Gastroesophageal sphincter (tissue), 4 donors: ENCODE data around the gene COMP. TPM values are rescaled to one million over a fixed set of nuclear protein-coding genes. Genes with fewer than 3 reads are reported as not detected.
A peak's percentile ranks its signal among the peaks of the same experiment; 100 is the strongest.

Experiments
- ATAC-seq: fragments of 150-250 bp; one replicate; pipeline ENCODE4 v1.9.1; 2016; ENCODE audit warnings: mild to moderate bottlenecking, moderate library complexity
- H3K27ac ChIP-seq, 4 donors: fragments of 200-600 bp; sonication (generic) in 3 of 4; 1 replicate in 3 of 4; 2 replicates in 1 of 4; pipeline ENCODE4 v1.5.1; 2016 to 2019
- H3K27me3 ChIP-seq: fragments of 200-600 bp; sonication (generic); one replicate; pipeline ENCODE4 v1.5.1; 2019
- H3K36me3 ChIP-seq, 2 donors: fragments of 200-600 bp; sonication (generic); one replicate each; pipeline ENCODE4 v1.5.1; 2019; ENCODE audit warnings: control low read depth in 1 of 2
- H3K4me1 ChIP-seq, 3 donors: fragments of 200-600 bp; sonication (generic); 1 replicate in 2 of 3; 2 replicates in 1 of 3; pipeline ENCODE4 v1.5.1; 2016 to 2019; ENCODE audit warnings: control low read depth in 2 of 3
- H3K4me3 ChIP-seq, 2 donors: fragments of 200-600 bp; sonication (generic); one replicate each; pipeline ENCODE4 v1.5.1; 2019; ENCODE audit warnings: mild to moderate bottlenecking in 1 of 2, moderate library complexity in 1 of 2
- H3K9me3 ChIP-seq, 3 donors: fragments of 200-600 bp; sonication (generic); one replicate each; pipeline ENCODE4 v1.5.1; 2017 to 2019; ENCODE audit warnings: control low read depth in 2 of 3
- EP300 ChIP-seq: sonication (generic); formaldehyde crosslinking; IDR thresholded peaks from one replicate; pipeline ENCODE4 v1.6.1; 2017; ENCODE audit warnings: antibody characterized with exemption, mild to moderate bottlenecking
- POLR2A ChIP-seq, 2 donors: fragments of 450-650 bp; IDR thresholded peaks; one replicate each; pipeline ENCODE4 v1.6.1; 2017; ENCODE audit warnings: antibody characterized with exemption in 2 of 2, mild to moderate bottlenecking in 2 of 2, moderate library complexity in 1 of 2
- POLR2AphosphoS5 ChIP-seq: sonication (generic); formaldehyde crosslinking; IDR thresholded peaks from one replicate; pipeline ENCODE4 v1.6.1; 2017; ENCODE audit warnings: antibody characterized with exemption
- WGBS, 2 donors: methylation state at CpG; one replicate each; pipeline ENCODE4 v1.1.5; 2018; ENCODE audit warnings: low coverage in 1 of 2; 5-methylcytosine and 5-hydroxymethylcytosine counted together
- total RNA-seq, 4 donors: library from RNA; depleted of rRNA; stranded (reverse); fragments of >200 nt; gene quantifications; one replicate each; pipeline ENCODE4 v1.1.0, GENCODE V29; 2016
- TF ChIP-seq, protein P1 (sequence below), 4 experiments: fragments of 200-600 bp in 2 of 4; fragments of 450-650 bp in 2 of 4; sonication (generic) in 1 of 4; IDR thresholded peaks; one replicate each; pipeline ENCODE4 v1.5.1; 2017 to 2019; ENCODE audit warnings: antibody characterized with exemption in 4 of 4, mild to moderate bottlenecking in 2 of 4, moderate library complexity in 2 of 4

Gene COMP
- total RNA-seq, 4 donors from 2014 or later = 0.40 to 4.4 (median 0.50) TPM

- TF ChIP-seq POLR2A (IDR thresholded peaks at IDR 0.05) = no peak
- no peak for TF ChIP-seq EP300
- TF ChIP-seq, protein P1, sequence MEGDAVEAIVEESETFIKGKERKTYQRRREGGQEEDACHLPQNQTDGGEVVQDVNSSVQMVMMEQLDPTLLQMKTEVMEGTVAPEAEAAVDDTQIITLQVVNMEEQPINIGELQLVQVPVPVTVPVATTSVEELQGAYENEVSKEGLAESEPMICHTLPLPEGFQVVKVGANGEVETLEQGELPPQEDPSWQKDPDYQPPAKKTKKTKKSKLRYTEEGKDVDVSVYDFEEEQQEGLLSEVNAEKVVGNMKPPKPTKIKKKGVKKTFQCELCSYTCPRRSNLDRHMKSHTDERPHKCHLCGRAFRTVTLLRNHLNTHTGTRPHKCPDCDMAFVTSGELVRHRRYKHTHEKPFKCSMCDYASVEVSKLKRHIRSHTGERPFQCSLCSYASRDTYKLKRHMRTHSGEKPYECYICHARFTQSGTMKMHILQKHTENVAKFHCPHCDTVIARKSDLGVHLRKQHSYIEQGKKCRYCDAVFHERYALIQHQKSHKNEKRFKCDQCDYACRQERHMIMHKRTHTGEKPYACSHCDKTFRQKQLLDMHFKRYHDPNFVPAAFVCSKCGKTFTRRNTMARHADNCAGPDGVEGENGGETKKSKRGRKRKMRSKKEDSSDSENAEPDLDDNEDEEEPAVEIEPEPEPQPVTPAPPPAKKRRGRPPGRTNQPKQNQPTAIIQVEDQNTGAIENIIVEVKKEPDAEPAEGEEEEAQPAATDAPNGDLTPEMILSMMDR (IDR thresholded peaks at IDR 0.05) = no peak
- no peak for TF ChIP-seq POLR2AphosphoS5
- Histone ChIP-seq H3K4me1 (peaks cover 0 to 63% (median 49%) of the 10 kb centered on the region in 3 donors), H3K27me3 (peaks cover 98% of the 10 kb centered on the region), H3K36me3 (no peaks in the 10 kb centered on the region), H3K27ac (no peak overlapping the region), H3K4me3 (peak overlapping the region in 1 of 2 donors; percentile 43), H3K9me3 (no peaks in the 10 kb centered on the region)
- 0% methylated on average over 1 of the region's 38 CpGs; no CpG with 5 or more reads in 1 of the 2 donors for WGBS, 2 donors
- no peak for ATAC-seq
Measured at GRCh38 chr19:18789422-18789869, 1.7 kb downstream of the COMP start.

GRCh38 chr19:18788529-18789421 is 2.3 kb downstream of the COMP start:
- Histone ChIP-seq H3K27ac (no peak overlapping the region), H3K4me1 (peaks cover 0 to 63% (median 49%) of the 10 kb centered on the region in 3 donors), H3K9me3 (no peaks in the 10 kb centered on the region), H3K4me3 (no peak overlapping the region), H3K36me3 (no peaks in the 10 kb centered on the region), H3K27me3 (peaks cover 95% of the 10 kb centered on the region)
- 2% methylated on average over 16 of the region's 68 CpGs; no CpG with 5 or more reads in 1 of the 2 donors for WGBS, 2 donors
- ATAC-seq = no peak
- no peak for TF ChIP-seq POLR2AphosphoS5
- TF ChIP-seq POLR2A (IDR thresholded peaks at IDR 0.05) = no peak
- no peak for TF ChIP-seq EP300
- TF ChIP-seq, protein P1 (IDR thresholded peaks at IDR 0.05) = no peak

GRCh38 chr19:18785179-18786124 is 5.7 kb downstream of the COMP start:
- Histone ChIP-seq H3K27me3 (peaks cover 63% of the 10 kb centered on the region), H3K27ac (no peak overlapping the region)

GRCh38 chr19:18784786-18785120 is 6.4 kb downstream of the COMP start:
- TF ChIP-seq POLR2A (IDR thresholded peaks at IDR 0.05) = no peak
- TF ChIP-seq POLR2AphosphoS5 = no peak
- no peak for TF ChIP-seq EP300
- TF ChIP-seq, protein P1 (IDR thresholded peaks at IDR 0.05) = no peak
- Histone ChIP-seq H3K27ac (no peak overlapping the region), H3K4me3 (no peak overlapping the region), H3K9me3 (no peaks in the 10 kb centered on the region), H3K36me3 (no peaks in the 10 kb centered on the region), H3K4me1 (peaks cover 0 to 47% (median 35%) of the 10 kb centered on the region in 3 donors), H3K27me3 (peaks cover 56% of the 10 kb centered on the region)
- no peak for ATAC-seq
- 60% methylated on average over 16 of the region's 16 CpGs; no CpG with 5 or more reads in 1 of the 2 donors for WGBS, 2 donors

More at GRCh38 chr19:18785179-18786124, 5.7 kb downstream of the COMP start:
- Histone ChIP-seq H3K9me3 (no peaks in the 10 kb centered on the region), H3K4me3 (peak overlapping the region in 1 of 2 donors; percentile 24), H3K36me3 (no peaks in the 10 kb centered on the region), H3K4me1 (peaks cover 0 to 54% (median 42%) of the 10 kb centered on the region in 3 donors)
- WGBS, 2 donors = 7 to 8% methylated on average over 4 of the region's 65 CpGs
- ATAC-seq = peak; percentile 76
- TF ChIP-seq POLR2AphosphoS5 = no peak
- TF ChIP-seq, protein P1 (IDR thresholded peaks at IDR 0.05) = no peak
- TF ChIP-seq EP300 = no peak
- no peak for TF ChIP-seq POLR2A (IDR thresholded peaks at IDR 0.05)
